SJSA1 (cell line): ENCODE measurements around the gene CAPRIN1. TPM values are rescaled to one million over a fixed set of nuclear protein-coding genes. Genes with fewer than 3 reads are reported as not detected.
A peak's percentile ranks its signal among the peaks of the same experiment; 100 is the strongest.
"Not testable (repeated sequence)": the region's sequence is repeated elsewhere in the genome, so short reads cannot be mapped to it uniquely, and the experiment has no call there.

Experiments used
- DNase-seq, 2 experiments: peaks; one replicate each; pipeline ENCODE4 v3.0.0-alpha.2; 2015 to 2020; ENCODE audit warnings: low spot score in 2 of 2, low read depth in 1 of 2
- H3K27ac ChIP-seq: fragments of 250-450 bp; sonication (Bioruptor Pico); 2 replicates; pipeline ENCODE4 v1.5.1; 2020; ENCODE audit warnings: mild to moderate bottlenecking, moderate library complexity
- H3K27me3 ChIP-seq: fragments of 250-450 bp; sonication (Bioruptor Pico); replicated peaks from 2 replicates; pipeline ENCODE4 v1.5.1; 2020; ENCODE audit warnings: mild to moderate bottlenecking, moderate library complexity
- H3K36me3 ChIP-seq: fragments of 250-450 bp; sonication (Bioruptor Pico); 2 replicates; pipeline ENCODE4 v1.5.1; 2020; ENCODE audit warnings: mild to moderate bottlenecking
- H3K4me1 ChIP-seq: fragments of 250-450 bp; sonication (Bioruptor Pico); replicated peaks from 2 replicates; pipeline ENCODE4 v1.6.1; 2021; ENCODE audit warnings: mild to moderate bottlenecking
- H3K4me3 ChIP-seq: fragments of 250-450 bp; sonication (Bioruptor Pico); 2 replicates; pipeline ENCODE4 v1.5.1; 2020; ENCODE audit warnings: mild to moderate bottlenecking
- H3K9me3 ChIP-seq: fragments of 250-450 bp; sonication (Bioruptor Pico); replicated peaks from 2 replicates; pipeline ENCODE4 v1.5.1; 2020; ENCODE audit warnings: mild to moderate bottlenecking
- total RNA-seq: library from RNA; depleted of rRNA; stranded (reverse); fragments of >200 nt; shearing (Covaris generic); gene quantifications from 2 replicates; pipeline ENCODE4 v1.2.3, GENCODE V29; 2014

The CAPRIN1 gene
- total RNA-seq, 1 experiment from 2014 or later = 193 TPM

DNA sequence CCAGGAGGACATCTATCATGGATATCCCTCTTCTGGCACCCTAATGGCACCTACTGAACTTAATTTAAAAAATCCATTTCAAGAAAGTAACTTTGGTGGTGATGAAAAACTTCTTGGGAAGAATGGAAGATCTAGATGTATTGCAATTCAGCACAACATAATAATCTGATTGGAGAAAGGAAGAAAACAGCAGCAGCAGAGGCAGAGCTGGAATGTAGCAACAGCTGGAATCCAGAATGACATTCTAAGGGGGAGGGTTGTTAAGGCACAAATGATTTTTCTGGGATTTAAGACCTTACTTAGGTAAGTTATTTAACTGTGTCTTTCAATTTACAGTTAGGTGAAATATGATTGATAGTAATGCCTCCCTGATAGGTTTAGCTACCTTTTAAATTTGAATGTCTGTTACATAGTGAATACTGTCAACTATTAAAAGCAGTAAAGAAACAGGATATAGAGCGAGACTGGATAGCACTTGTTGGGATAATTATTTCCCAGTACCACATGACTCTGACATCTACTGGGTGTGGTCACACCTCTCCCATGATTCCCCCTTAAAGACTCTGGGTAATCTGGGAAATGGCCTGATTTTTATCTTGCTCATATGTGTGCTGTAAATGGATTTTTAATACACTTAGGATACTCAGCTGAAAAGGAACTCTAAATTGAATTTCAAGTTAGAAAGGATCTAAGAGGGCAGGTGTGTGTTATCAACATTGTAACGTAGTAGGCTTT lies 11.7 kb downstream of the CAPRIN1 start:
- Histone ChIP-seq H3K4me3 (no peak overlapping the region), H3K4me1 (0 out of 2 replicates have a peak, but pooled peaks cover 6% of the 10 kb centered on the region), H3K27ac (no peak overlapping the region), H3K27me3 (no peaks in the 10 kb centered on the region), H3K36me3 (peaks cover 76% of the 10 kb centered on the region), H3K9me3 (no peaks in the 10 kb centered on the region)
- DNase-seq = no peak

DNA sequence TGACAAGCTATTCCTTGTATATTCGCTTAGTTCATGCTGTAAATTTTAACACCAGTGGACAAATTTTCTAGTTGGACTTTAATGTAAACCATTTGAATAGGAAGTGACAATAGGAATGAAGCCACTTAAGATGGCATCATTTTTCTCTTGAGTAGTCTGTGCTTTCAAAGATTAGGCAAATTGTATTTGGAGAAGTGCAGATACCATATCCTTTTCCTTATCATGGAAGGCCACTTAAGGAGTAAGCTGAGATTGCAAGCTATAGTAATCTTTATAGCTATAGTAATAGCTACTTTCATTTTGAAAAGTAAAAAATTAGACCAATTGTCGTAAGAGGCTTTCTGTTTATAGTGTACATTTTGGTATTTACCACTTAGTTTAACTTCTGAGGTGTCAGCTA lies 12.8 kb downstream of the CAPRIN1 start:
- H3K4me1 ChIP-seq = 0 out of 2 replicates have a peak, but pooled peaks cover 8% of the 10 kb centered on the region
- DNase-seq = no peak
- H3K9me3 ChIP-seq = no peaks in the 10 kb centered on the region
- peaks cover 72% of the 10 kb centered on the region for H3K36me3 ChIP-seq
- H3K4me3 ChIP-seq = no peak overlapping the region
- no peak overlapping the region for H3K27ac ChIP-seq
- no peaks in the 10 kb centered on the region for H3K27me3 ChIP-seq

DNA sequence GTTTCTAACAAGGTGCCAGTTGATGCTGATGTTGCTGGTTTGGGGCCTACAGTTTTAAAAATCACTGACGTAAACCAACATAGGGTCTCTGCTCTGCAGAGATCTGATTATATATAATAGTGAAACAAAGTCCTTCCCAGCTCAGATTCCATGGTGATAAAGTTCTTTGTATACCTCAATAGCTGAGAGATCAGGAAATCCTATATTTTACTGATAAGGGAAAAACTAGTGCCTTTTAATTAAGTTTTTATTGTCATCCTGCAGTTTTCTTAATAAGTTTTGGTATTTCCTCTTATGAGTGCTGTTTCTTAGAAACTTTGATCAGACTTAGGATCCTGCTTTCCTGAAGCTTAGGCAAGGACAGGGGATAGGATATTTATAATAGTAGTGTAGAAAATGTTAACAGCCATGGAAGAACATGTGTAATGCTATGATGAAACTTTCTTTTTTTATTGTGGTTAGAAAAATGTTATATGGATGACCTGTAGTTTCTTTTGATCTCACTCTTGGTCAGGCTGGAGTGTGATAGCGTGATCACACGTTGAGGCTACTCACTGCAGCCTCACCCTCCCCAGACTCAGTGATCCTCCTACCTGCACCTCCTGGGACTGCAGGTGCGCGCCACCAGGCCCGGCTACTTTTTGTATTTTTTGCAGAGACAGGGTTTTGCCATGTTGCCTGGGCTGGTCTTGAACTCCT lies 14.1 kb downstream of the CAPRIN1 start:
- Histone ChIP-seq H3K4me1 (0 out of 2 replicates have a peak, but pooled peaks cover 8% of the 10 kb centered on the region), H3K9me3 (no peaks in the 10 kb centered on the region), H3K36me3 (peaks cover 68% of the 10 kb centered on the region), H3K4me3 (no peak overlapping the region), H3K27me3 (no peaks in the 10 kb centered on the region), H3K27ac (no peak overlapping the region)
- DNase-seq = no peak

DNA sequence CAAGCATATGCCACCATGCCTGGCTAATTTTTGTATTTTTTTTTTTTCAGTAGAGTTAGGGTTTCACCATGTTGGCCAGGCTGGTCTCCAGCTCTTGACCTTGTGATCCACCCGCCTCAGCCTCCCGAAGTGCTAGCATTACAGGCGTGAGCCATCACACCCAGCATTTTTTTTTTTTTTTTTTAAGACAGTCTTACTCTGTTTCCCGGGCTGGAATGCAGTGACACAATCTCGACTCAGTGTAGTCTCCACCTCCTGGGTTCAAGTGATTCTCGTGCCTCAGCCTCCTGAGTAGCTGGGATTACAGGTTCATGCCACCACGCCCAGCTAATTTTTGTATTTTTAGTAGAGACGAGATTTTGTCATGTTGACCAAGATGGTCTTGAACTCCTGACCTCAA lies 15.2 kb downstream of the CAPRIN1 start:
- H3K27me3 ChIP-seq, H3K4me1 ChIP-seq, H3K9me3 ChIP-seq, H3K4me3 ChIP-seq, DNase-seq, H3K27ac ChIP-seq: not testable (repeated sequence)
- H3K36me3 ChIP-seq = peaks cover 67% of the 10 kb centered on the region

DNA sequence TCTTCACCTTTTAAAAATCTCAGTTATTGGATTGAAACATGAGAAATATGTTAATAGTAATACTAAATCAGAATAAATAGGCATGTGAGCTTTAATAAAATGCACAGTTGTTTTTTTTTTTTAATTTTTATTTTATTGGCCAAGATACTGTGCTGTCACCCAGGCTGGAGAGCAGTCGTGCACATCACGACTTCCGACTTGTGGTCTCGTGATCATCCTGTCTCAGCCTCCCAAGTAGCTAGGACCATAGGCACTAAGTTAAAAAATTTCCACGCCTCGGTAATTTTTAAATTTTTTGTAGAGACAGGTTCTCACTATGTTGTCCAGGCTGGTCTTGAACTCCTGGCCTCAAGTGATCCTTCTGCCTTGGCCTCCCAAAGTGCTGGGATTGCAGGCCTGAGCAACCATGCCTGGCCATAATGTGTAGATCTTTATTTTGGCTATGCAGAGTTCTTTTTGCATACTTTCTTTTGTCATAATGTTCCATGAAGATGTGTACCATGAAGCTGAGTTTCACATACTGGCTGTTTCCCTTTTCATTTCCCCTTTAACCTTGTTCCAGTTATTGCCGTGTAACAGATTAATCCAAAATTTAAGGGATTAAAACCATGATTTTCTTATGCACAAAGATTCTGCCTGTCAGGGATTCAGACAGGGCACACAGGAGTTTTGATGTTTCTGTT lies 16.0 kb downstream of the CAPRIN1 start:
- no peak overlapping the region for H3K4me3 ChIP-seq
- 0 out of 2 replicates have a peak, but pooled peaks cover 8% of the 10 kb centered on the region for H3K4me1 ChIP-seq
- H3K27me3 ChIP-seq = no peaks in the 10 kb centered on the region
- peaks cover 71% of the 10 kb centered on the region for H3K36me3 ChIP-seq
- no peak for DNase-seq
- no peaks in the 10 kb centered on the region for H3K9me3 ChIP-seq
- no peak overlapping the region for H3K27ac ChIP-seq

DNA sequence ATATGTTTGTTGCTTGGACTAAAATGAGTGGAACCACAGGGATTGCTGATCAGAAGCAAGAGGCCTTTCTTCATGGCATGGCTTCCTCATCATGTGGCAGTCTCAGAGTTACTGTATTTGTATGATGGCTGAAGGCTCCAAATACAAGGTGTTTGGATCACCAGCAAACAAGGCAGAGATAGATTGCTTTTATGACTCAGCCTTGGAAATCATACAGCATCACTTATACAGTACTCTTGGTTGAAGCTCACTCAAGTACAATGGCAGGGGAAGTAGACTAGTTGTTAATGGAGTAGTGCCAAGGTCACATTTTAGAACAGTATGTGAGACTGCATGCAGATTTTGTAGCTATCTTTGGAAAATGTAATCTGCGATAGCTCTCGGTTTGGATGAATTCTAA lies 16.6 kb downstream of the CAPRIN1 start:
- no peaks in the 10 kb centered on the region for H3K9me3 ChIP-seq
- no peak overlapping the region for H3K4me3 ChIP-seq
- H3K27ac ChIP-seq = no peak overlapping the region
- no peak for DNase-seq
- H3K4me1 ChIP-seq = 0 out of 2 replicates have a peak, but pooled peaks cover 8% of the 10 kb centered on the region
- peaks cover 73% of the 10 kb centered on the region for H3K36me3 ChIP-seq
- no peaks in the 10 kb centered on the region for H3K27me3 ChIP-seq

DNA sequence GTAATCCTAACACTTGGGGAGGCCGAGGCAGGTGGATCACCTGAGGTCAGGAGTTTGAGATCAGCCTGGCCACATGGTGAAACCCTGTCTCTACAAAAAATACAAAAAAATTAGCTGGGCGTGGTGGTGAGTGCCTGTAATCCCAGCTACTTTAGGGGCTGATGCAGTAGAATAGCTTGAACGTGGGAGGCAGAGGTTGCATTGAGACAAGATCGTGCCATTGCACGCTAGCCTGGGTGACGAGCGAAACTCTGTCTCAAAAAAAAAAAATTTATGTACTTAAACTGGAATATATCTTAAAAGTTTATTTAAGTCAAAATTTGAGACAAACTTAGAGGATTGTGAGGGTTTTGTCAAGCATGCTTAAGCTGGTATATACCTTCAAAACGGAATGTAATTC lies 19.8 kb downstream of the CAPRIN1 start:
- H3K9me3 ChIP-seq, H3K27me3 ChIP-seq, H3K27ac ChIP-seq, H3K4me3 ChIP-seq, DNase-seq: not testable (repeated sequence)
- peaks cover 34% of the 10 kb centered on the region for H3K4me1 ChIP-seq
- H3K36me3 ChIP-seq = peaks cover 70% of the 10 kb centered on the region

DNA sequence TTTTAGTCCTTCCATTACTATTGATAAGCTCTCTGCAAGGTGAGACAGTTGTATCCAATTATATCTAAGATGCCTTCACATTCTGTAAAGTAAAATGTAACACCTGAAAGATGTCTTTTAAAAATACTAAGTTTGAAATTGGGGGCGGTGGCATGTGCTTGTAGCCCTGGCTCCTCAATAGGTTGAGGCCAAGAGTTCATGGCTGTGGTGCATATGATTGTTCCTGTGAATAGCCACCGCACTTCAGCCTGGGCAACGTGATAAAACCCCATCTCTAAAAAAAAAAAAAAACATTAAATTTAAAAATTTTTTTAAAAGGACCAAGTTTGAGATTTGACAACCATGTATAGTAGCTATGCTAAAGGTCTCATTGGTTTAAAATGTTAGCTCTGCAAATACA lies 20.5 kb downstream of the CAPRIN1 start:
- Histone ChIP-seq H3K4me3 (no peak overlapping the region), H3K27ac (no peak overlapping the region), H3K27me3 (no peaks in the 10 kb centered on the region), H3K9me3 (no peaks in the 10 kb centered on the region), H3K36me3 (peaks cover 75% of the 10 kb centered on the region), H3K4me1 (peaks cover 36% of the 10 kb centered on the region)
- DNase-seq = no peak

DNA sequence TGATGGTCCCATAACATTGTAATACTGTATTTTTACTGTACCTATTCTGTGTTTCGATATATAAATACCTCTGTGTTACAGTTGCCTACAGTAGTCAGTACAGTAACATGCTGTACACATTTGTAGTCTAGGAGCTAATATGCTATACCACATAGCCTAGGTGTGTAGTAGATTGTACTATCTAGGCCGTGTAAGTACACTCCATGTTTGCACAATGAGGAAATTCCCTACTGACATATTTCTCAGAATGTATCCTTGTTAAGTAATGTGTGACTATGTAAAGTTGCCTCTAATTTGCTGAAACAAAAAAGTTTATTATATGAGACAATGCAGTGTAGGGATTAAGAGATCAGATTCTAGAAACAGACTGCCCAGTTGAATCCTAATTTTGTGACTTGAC lies 21.3 kb downstream of the CAPRIN1 start:
- Histone ChIP-seq H3K36me3 (peaks cover 79% of the 10 kb centered on the region), H3K27ac (no peak overlapping the region), H3K4me3 (no peak overlapping the region), H3K4me1 (peaks cover 34% of the 10 kb centered on the region), H3K27me3 (no peaks in the 10 kb centered on the region), H3K9me3 (no peaks in the 10 kb centered on the region)
- no peak for DNase-seq

DNA sequence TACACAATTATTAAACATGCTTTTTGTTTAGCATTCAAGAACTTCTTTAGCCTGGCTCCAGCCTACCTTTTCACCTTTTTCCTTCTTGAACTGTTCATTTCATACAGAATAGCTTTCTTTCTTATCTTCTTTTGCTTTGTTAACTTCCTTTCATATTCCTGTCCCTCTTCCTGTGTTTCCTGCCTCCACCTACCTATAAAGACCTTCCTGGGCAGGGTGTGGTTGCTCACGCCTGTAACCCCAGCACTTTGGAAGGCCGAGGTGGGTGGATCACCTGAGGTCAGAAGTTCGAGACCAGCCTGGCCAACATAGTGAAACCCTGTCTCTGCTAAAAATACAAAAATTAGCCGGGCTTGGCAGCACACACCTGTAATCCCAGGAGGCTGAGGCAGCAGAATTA lies 22.9 kb downstream of the CAPRIN1 start:
- Histone ChIP-seq H3K27ac (0 out of 2 replicates have a peak overlapping the region, but pooled peaks have one; percentile 8), H3K4me1 (peaks cover 40% of the 10 kb centered on the region), H3K27me3 (no peaks in the 10 kb centered on the region), H3K4me3 (no peak overlapping the region), H3K9me3 (no peaks in the 10 kb centered on the region), H3K36me3 (peaks cover 85% of the 10 kb centered on the region)
- no peak for DNase-seq

DNA sequence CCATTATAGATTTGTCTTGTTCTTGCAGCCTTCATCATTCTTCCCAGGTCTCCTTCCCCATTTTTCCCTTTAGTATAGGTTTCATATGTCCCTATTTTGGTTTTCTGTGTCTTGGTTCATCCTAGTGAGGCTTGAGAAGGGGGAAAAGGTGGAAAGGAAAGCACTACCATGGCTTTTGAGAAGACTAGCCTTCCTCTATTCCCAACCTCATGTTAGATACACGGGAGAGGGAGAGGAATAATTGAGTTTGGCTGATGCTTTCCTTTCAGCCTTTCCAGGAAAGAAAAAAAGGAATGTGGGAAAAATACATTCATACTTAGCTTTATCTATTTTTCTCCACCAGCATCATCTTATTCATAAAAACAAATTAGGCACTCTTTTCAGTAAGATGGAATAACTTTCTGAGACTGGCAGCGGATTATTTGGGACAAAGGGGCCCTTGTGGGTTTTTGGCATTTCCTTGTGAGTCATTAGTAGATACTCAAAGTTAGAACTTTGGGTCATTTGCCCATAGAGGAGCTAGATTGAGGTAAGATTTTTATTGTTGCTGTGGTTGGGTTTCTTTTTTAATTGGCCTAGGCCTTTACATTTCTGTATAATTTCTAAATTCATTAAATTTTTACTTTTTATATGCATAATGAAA lies 23.8 kb downstream of the CAPRIN1 start:
- H3K27ac ChIP-seq = peak overlapping the region; percentile 47
- H3K27me3 ChIP-seq = no peaks in the 10 kb centered on the region
- DNase-seq = peak; percentile 48 to 68
- H3K4me1 ChIP-seq = peaks cover 43% of the 10 kb centered on the region
- H3K4me3 ChIP-seq = no peak overlapping the region
- peaks cover 90% of the 10 kb centered on the region for H3K36me3 ChIP-seq
- H3K9me3 ChIP-seq = no peaks in the 10 kb centered on the region

DNA sequence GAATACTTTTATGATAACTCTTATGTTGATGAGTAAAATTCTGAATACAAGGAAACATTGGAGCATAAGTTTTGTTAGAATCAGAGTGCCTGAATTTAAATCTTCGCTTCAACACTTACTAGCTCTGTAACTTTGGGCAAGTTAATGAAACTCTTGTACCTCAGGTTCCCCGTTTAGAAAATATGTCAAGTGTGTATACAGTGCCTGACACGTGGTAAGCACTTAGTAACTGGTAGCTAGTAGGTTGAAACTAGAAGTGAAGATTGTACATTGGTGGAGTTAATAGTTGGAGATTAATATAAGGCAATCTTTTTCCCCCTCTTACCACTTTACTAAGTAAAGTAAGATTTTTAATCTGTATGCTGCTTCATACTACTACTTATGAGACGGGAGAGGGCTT lies 29.1 kb downstream of the CAPRIN1 start:
- H3K4me3 ChIP-seq = no peak overlapping the region
- DNase-seq = no peak
- peaks cover 100% of the 10 kb centered on the region for H3K36me3 ChIP-seq
- H3K4me1 ChIP-seq = peaks cover 28% of the 10 kb centered on the region
- no peaks in the 10 kb centered on the region for H3K9me3 ChIP-seq
- no peaks in the 10 kb centered on the region for H3K27me3 ChIP-seq
- no peak overlapping the region for H3K27ac ChIP-seq

DNA sequence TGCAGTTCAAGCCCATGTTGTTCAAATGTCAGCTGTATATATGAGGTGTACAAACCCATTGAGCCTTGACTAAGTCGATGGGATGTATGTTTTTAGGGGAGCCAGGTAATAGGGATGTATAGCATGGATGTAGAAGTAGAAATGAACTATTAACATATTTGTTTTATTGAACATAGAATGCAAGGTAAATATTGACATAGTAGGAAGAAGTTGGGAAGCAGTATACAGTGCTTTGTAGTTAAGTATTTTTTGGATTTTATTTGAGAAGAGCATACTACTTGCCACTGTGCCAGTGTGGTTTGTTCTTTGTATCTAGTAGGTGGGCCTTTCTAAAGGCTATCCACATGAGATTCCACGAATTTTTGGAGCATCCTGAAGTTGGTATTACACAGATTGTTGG lies 33.1 kb downstream of the CAPRIN1 start:
- no peak for DNase-seq
- Histone ChIP-seq H3K27me3 (no peaks in the 10 kb centered on the region), H3K36me3 (peaks cover 98% of the 10 kb centered on the region), H3K4me3 (no peak overlapping the region), H3K9me3 (no peaks in the 10 kb centered on the region), H3K4me1 (peaks cover 5% of the 10 kb centered on the region; the same call in 1 of the 2 replicates), H3K27ac (no peak overlapping the region)
